GM19099 (cell line): ENCODE data around the gene IL18RAP.

Experiments
- POLR2A ChIP-seq: IDR thresholded peaks from 3 replicates; pipeline ENCODE4 v1.6.1; 2011; ENCODE audit warnings: low read depth; ENCODE audit not compliant: insufficient read length; ENCODE audit errors: extremely low read depth

Gene IL18RAP

DNA sequence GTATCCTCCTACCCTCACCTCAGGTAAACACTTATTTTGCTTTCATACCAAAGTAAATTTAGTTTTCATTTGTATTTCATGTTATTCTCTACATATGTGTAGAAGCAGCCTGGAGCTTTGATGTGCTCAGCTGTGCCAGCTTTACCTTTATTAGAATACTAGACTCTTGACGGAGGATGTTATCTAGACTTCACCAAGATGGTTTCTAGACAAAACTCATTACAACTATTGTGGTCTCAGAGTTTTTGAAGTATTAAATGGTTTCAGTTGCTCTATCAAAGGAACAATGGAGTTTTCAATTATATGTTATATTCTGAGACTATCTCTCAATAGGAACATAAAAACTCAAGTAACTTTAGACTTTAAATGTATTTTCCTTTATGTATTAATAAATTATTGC, 5.0 kb upstream of the IL18RAP start:
- no peak for TF ChIP-seq POLR2A

GRCh38 chr2:102418421-102418961, 4.5 kb upstream of the IL18RAP start:
- no peak for TF ChIP-seq POLR2A

GRCh38 chr2:102420290-102420689, 2.7 kb upstream of the IL18RAP start:
- TF ChIP-seq POLR2A: no peak

DNA sequence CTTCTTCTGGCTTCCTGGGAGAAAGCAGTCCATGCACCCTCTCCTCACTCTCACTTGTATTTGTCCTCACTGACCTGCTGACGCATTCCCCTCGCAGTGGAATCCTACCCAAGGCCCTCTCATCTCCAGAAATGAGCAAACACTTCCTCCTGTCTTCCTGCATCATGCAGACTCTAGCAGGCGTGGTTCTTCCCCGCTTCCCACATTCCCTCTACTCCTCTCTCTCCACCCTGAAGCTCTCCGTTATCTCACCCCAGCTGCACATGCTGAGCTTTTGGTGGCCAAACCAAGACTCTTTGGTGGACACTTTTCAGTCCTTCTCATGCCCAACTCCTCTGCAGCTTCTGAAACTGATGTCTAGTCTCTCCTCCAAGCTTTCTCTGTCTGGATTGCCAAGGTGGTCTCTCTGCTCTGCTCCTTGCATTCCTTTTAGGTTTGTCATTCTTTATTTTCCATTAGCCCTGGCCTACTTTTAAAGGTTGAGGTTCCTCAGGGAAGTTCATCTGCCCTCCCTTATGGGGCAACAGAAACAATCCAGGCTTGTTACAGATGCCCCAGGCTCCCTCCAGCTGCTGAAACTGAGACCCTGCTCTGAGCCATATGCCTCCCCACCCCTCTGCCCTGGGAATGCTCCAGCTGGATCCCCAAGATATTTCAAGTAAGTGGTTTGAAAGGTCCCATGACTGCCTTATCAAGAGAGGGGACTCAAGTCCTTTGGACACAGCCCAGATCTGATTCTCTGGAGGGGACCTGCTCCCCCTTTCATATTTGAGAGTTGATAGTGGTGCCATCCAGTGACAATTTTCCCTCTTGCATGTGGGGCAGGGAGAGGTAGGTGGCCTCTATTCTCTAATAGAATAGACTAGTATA, 835 bp upstream of the IL18RAP start:
- no peak for TF ChIP-seq POLR2A

DNA sequence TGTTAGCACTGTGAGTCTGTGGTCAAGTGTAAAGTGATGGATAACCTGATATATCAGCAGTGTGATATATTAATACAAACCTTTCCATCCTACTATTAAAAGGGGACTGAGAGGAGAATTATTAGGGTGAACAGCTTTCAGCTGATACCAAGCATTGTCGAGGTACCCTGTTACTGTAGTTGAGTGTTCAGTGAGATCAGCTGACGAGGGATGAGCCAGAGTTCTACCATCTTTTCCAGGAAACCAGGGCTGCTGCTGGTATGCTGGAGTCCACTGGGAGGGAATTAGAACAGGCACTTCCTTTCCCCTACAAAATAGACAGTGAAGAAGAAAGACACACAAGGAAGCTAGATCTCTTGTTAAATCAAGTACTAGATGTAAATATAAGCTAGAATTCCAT, 408 bp downstream of the IL18RAP start:
- no peak for TF ChIP-seq POLR2A

DNA sequence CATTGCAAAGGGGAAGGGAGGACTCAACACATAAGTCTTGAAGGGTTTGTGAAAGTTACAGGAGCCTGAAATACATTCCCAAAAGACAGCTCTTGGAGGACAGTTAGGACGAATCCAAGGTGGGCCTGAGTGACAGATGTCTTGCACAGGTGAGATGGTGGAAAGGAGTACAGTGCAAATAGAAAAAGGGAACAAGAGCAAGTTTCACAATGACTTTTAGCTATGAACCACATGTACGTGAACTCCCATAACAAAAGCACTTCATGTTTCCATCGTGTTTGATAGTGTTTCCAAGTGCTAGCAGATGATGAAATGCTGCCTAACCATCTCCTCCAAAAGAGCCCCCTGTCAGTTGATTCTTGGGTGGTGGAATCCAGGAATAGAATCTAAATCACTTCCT, 1.8 kb downstream of the IL18RAP start:
- TF ChIP-seq POLR2A: no peak

- TF ChIP-seq POLR2A: no peak
Measured at GRCh38 chr2:102425441-102426132, 2.6 kb downstream of the IL18RAP start.

DNA sequence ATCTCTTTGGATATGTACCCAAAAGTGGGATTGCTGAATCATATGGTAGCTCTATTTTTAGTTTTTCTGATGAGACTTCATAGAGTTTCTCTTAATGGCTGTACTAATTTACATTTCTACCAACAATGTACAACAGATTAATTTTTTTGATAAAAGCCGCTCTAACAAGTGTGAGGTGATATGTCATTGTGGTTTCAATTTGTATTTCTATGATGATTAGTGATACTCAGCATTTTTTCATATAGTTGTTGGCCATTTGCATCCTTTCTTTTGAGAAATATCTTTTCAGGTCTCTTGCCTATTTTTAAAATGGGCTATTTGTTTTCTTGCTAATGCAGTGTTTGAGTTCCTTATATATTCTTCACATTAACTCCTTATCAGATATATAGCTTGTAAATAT, 4.3 kb downstream of the IL18RAP start:
- no peak for TF ChIP-seq POLR2A

DNA sequence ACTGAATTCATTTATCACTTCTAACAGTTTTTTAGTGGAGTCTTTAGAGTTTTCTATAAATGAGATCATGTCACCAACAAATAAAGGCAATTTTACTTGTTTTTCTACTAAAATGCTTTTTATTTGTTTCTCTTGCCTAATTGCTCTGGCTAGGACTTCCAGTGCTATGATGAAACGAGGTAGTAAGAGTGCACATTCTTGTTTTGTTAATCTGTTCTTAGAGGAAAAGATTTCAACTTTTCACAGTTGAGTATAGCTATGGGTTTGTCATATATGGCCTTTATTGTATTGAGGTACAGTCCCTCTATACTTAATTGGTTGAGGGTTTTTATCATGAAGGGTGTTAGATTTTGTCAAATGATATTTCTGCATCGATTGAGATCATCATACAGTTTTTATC, 5.6 kb downstream of the IL18RAP start:
- TF ChIP-seq POLR2A: no peak

GRCh38 chr2:102432386-102432785, 9.4 kb downstream of the IL18RAP start:
- TF ChIP-seq POLR2A: no peak

DNA sequence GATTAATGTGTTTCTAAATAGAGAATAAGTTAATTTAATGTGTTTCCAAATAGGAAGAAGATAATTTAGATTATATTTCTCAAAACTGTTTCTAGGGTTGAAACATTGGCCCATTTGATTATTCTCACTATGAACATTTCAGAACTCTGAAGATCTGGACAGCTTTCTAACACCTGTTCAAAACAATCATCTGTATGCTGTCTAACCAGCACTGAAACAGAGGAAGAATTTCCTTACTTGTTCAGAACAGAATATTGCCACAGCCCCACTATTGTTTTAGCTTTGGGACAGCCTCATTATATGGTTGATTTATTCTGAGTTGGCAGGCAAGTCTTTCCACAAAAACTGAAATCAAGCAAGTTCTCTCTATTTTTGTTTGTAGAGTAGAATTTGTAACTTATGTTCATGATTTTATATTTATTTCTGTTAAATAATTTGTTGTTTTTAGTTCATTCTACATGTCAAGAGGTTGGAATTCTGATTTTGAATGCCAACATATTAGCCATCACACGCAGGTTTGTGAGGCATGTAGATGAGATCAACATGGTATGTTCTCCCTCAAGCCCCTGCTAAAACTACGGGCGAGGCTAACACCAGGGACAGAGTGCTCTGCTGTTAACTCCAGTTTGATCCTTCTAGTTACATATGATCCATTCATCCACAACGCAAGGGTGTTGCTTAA, 11.2 kb downstream of the IL18RAP start:
- TF ChIP-seq POLR2A: no peak

- TF ChIP-seq POLR2A: no peak
Measured at GRCh38 chr2:102434655-102435381, 11.9 kb downstream of the IL18RAP start.

GRCh38 chr2:102435741-102436140, 12.8 kb downstream of the IL18RAP start:
- no peak for TF ChIP-seq POLR2A

DNA sequence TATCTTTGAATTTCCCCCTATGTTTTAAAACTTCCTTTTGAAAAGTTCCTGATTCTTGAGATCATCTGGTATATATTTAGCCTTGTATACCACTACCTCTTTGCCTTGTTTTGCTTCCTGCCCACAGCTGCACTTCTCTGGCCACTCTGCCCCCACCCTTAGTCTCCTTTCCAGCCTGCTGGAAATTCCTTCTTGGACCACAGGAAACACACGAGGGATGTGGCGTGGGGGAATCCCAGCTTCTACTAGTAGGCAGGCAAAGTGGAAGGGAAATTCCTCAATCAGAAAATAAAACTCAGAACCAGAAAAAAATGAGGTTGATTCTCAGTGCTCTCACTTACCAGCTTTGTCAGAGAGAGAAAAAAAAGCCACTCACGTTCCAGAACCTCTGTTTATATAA, 13.4 kb downstream of the IL18RAP start:
- TF ChIP-seq POLR2A: no peak

DNA sequence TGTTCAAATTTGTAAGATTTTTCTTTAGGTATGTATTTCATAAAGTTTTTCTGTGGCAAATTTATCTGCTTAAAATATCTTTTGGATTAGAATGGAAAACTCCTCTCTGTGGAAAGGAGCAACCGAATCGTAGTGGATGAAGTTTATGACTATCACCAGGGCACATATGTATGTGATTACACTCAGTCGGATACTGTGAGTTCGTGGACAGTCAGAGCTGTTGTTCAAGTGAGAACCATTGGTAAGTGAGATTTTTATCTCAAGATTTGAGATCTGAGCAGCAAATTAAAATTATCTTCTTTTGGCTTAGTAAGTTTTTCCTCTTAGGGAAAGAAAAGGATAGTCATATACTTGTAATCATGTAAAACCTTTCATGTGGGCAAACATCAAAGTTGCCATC, 14.2 kb downstream of the IL18RAP start:
- TF ChIP-seq POLR2A: no peak
